ENCODE results near the gene TADA3. TPM values are rescaled to one million over a fixed set of nuclear protein-coding genes. Genes with fewer than 3 reads are reported as not detected.

TADA3 gene
- total RNA-seq, 4 donors from 2014 or later = 53.7 to 504 (median 92.0) TPM

- peak overlapping the region; percentile 97 to 99 (median 98) for H3K27ac ChIP-seq
- no peak for TF ChIP-seq EP300 (IDR thresholded peaks at IDR 0.05; ENCODE audit: low read depth)
- no peak for TF ChIP-seq POLR2AphosphoS5 (IDR thresholded peaks at IDR 0.05)
- TF ChIP-seq POLR2A (IDR thresholded peaks at IDR 0.05) = no peak
- TF ChIP-seq CTCF (IDR thresholded peaks at IDR 0.05) = peak in 1 of 5 experiments; percentile 11
- peaks cover 0 to 25% (median 12%) of the 10 kb centered on the region in 4 donors for H3K36me3 ChIP-seq
- peak; percentile 49 for DNase-seq
- H3K27me3 ChIP-seq = no peaks in the 10 kb centered on the region
- WGBS, 2 donors (ENCODE audit: low coverage in 1 of 2) = 41 to 43% methylated on average over 4 of the region's 4 CpGs
- peaks cover 5 to 26% (median 18%) of the 10 kb centered on the region in 4 donors for H3K4me1 ChIP-seq
- in situ Hi-C loops (cut with MboI; ENCODE audit: low pct_ligation_motif_present in 1 of 4, low pct_unique_long_range_greater_than_20kb in 1 of 4, low sequenced_read_pairs in 3 of 4) (no loop called here), intact Hi-C loops (cut with DNase I; ENCODE audit: low total_unique reads) (no loop called here)
- peak overlapping the region in 3 of 4 donors; percentile 66 to 89 (median 84) for H3K4me3 ChIP-seq
- H3K9me3 ChIP-seq = no peaks in the 10 kb centered on the region
These were observed 17.0 kb upstream of the TADA3 start for GRCh38 chr3:9809239-9809614.

GRCh38 chr3:9808345-9809037 lies 16.2 kb upstream of the TADA3 start:
- TF ChIP-seq EP300 (IDR thresholded peaks at IDR 0.05; ENCODE audit: low read depth) (no peak), CTCF (IDR thresholded peaks at IDR 0.05) (peak in 3 of 5 experiments; percentile 6 to 26 (median 10))
- WGBS, 2 donors (ENCODE audit: low coverage in 1 of 2) = 62 to 74% methylated on average over 4 to 7 of the region's 7 CpGs
- H3K36me3 ChIP-seq = peaks cover 0 to 32% (median 15%) of the 10 kb centered on the region in 4 donors
- no peaks in the 10 kb centered on the region for H3K9me3 ChIP-seq
- peaks cover 5 to 26% (median 18%) of the 10 kb centered on the region in 4 donors for H3K4me1 ChIP-seq
- no peaks in the 10 kb centered on the region for H3K27me3 ChIP-seq
- in situ Hi-C loops (cut with MboI; ENCODE audit: low pct_ligation_motif_present in 1 of 4, low pct_unique_long_range_greater_than_20kb in 1 of 4, low sequenced_read_pairs in 3 of 4) (no loop called here), intact Hi-C loops (cut with DNase I; ENCODE audit: low total_unique reads) (no loop called here)
- DNase-seq = peak; percentile 36
- H3K4me3 ChIP-seq = no peak overlapping the region
- H3K27ac ChIP-seq = peak overlapping the region; percentile 97 to 99 (median 98)

- H3K9me3 ChIP-seq = no peaks in the 10 kb centered on the region
- TF ChIP-seq EP300 (IDR thresholded peaks at IDR 0.05; ENCODE audit: low read depth) = no peak
- no peak for TF ChIP-seq CTCF (IDR thresholded peaks at IDR 0.05)
- no peak for TF ChIP-seq POLR2A (IDR thresholded peaks at IDR 0.05)
- TF ChIP-seq POLR2AphosphoS5 (IDR thresholded peaks at IDR 0.05) = no peak
- in situ Hi-C loops (cut with MboI; ENCODE audit: low pct_ligation_motif_present in 1 of 4, low pct_unique_long_range_greater_than_20kb in 1 of 4, low sequenced_read_pairs in 3 of 4) (no loop called here), intact Hi-C loops (cut with DNase I; ENCODE audit: low total_unique reads) (no loop called here)
- H3K36me3 ChIP-seq = peaks cover 0 to 38% (median 18%) of the 10 kb centered on the region in 4 donors
- no peak overlapping the region for H3K4me3 ChIP-seq
- H3K27me3 ChIP-seq = no peaks in the 10 kb centered on the region
- peaks cover 5 to 26% (median 18%) of the 10 kb centered on the region in 4 donors for H3K4me1 ChIP-seq
- no peak for DNase-seq
- WGBS, 2 donors (ENCODE audit: low coverage in 1 of 2) = 85 to 88% methylated on average over 2 of the region's 2 CpGs
- H3K27ac ChIP-seq = peak overlapping the region in 2 of 4 donors; percentile 97 to 98
These were observed 15.7 kb upstream of the TADA3 start for GRCh38 chr3:9807981-9808344.

GRCh38 chr3:9806688-9807589 lies 14.7 kb upstream of the TADA3 start:
- H3K4me3 ChIP-seq = no peak overlapping the region
- H3K4me1 ChIP-seq = peaks cover 5 to 26% (median 18%) of the 10 kb centered on the region in 4 donors
- intact Hi-C loops (cut with DNase I; ENCODE audit: low total_unique reads) = no loop called here
- no peaks in the 10 kb centered on the region for H3K27me3 ChIP-seq
- peaks cover 0 to 42% (median 22%) of the 10 kb centered on the region in 4 donors for H3K36me3 ChIP-seq
- DNase-seq = no peak
- no peaks in the 10 kb centered on the region for H3K9me3 ChIP-seq
- TF ChIP-seq CTCF (IDR thresholded peaks at IDR 0.05) (no peak), POLR2AphosphoS5 (IDR thresholded peaks at IDR 0.05) (no peak), POLR2A (IDR thresholded peaks at IDR 0.05) (no peak), EP300 (IDR thresholded peaks at IDR 0.05; ENCODE audit: low read depth) (no peak)
- no peak overlapping the region for H3K27ac ChIP-seq
- WGBS, 2 donors (ENCODE audit: low coverage in 1 of 2) = 99% methylated on average over 7 of the region's 7 CpGs; no CpG with 5 or more reads in 1 of the 2 donors
- in situ Hi-C loops (cut with MboI; ENCODE audit: low pct_ligation_motif_present in 1 of 4, low pct_unique_long_range_greater_than_20kb in 1 of 4, low sequenced_read_pairs in 3 of 4) = no loop called here
